Thyroid gland (tissue), 4 donors: ENCODE measurements around the gene EYS.

Source experiments
- CTCF ChIP-seq, 6 experiments: fragments of 200-600 bp in 3 of 6; fragments of 450-650 bp in 3 of 6; sonication (generic) in 3 of 6; IDR thresholded peaks; one replicate each; pipeline ENCODE4 v1.5.1; 2016 to 2019; ENCODE audit warnings: antibody characterized with exemption in 6 of 6, mild to moderate bottlenecking in 2 of 6, inconsistent platforms in 1 of 6, moderate library complexity in 1 of 6
- POLR2A ChIP-seq, 2 donors: fragments of 450-650 bp; IDR thresholded peaks; one replicate each; pipeline ENCODE4 v1.6.1; 2017; ENCODE audit warnings: antibody characterized with exemption in 2 of 2, mild to moderate bottlenecking in 2 of 2, moderate library complexity in 1 of 2

GRCh38 chr6:63872233-63872632 is 1834.8 kb downstream of the EYS start:
- no peak for TF ChIP-seq CTCF (IDR thresholded peaks at IDR 0.05)
- no peak for TF ChIP-seq POLR2A (IDR thresholded peaks at IDR 0.05)
